ENCODE data around the gene KRTAP2-3. TPM values are rescaled to one million over a fixed set of nuclear protein-coding genes. Genes with fewer than 3 reads are reported as not detected.

Gene KRTAP2-3
- total and polyA plus RNA-seq, 8 donors: not detected

DNA sequence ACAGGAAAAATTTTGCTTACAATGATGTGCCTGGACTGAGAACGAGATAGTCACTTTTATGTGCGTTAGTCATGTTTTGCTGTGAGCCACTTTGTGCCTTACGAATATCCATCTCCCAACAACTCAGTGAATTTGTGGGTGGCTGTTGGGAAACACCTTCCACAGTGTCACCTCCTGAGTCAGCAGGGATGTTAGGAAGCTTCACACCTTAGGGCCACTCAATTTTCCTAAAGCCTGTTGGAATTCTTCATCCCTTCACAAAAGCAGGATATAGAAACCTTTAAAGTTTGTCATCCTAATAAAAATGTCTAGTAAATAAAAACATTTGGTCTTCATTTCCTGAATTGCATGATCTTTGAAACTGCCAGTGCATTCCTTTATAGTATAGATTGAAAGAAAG lies 46.7 kb downstream of the KRTAP2-3 start:
- no peak overlapping the region for H3K4me3 ChIP-seq
- intact Hi-C loops (cut with DNase I; ENCODE audit: low total_unique reads): no loop called here
- WGBS, 5 donors: 85 to 96% (median 86%) methylated on average over 3 of the region's 3 CpGs
- no peaks in the 10 kb centered on the region for H3K27me3 ChIP-seq
- no peaks in the 10 kb centered on the region for H3K4me1 ChIP-seq
- no peak for DNase-seq
- TF ChIP-seq POLR2A (IDR thresholded peaks at IDR 0.05) (no peak), EP300 (IDR thresholded peaks at IDR 0.05) (no peak), POLR2AphosphoS5 (IDR thresholded peaks at IDR 0.05) (no peak)
- TF ChIP-seq, protein P1, sequence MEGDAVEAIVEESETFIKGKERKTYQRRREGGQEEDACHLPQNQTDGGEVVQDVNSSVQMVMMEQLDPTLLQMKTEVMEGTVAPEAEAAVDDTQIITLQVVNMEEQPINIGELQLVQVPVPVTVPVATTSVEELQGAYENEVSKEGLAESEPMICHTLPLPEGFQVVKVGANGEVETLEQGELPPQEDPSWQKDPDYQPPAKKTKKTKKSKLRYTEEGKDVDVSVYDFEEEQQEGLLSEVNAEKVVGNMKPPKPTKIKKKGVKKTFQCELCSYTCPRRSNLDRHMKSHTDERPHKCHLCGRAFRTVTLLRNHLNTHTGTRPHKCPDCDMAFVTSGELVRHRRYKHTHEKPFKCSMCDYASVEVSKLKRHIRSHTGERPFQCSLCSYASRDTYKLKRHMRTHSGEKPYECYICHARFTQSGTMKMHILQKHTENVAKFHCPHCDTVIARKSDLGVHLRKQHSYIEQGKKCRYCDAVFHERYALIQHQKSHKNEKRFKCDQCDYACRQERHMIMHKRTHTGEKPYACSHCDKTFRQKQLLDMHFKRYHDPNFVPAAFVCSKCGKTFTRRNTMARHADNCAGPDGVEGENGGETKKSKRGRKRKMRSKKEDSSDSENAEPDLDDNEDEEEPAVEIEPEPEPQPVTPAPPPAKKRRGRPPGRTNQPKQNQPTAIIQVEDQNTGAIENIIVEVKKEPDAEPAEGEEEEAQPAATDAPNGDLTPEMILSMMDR (IDR thresholded peaks at IDR 0.05): no peak
- H3K9me3 ChIP-seq: no peaks in the 10 kb centered on the region
- H3K36me3 ChIP-seq: no peaks in the 10 kb centered on the region
- no peak overlapping the region for H3K27ac ChIP-seq

DNA sequence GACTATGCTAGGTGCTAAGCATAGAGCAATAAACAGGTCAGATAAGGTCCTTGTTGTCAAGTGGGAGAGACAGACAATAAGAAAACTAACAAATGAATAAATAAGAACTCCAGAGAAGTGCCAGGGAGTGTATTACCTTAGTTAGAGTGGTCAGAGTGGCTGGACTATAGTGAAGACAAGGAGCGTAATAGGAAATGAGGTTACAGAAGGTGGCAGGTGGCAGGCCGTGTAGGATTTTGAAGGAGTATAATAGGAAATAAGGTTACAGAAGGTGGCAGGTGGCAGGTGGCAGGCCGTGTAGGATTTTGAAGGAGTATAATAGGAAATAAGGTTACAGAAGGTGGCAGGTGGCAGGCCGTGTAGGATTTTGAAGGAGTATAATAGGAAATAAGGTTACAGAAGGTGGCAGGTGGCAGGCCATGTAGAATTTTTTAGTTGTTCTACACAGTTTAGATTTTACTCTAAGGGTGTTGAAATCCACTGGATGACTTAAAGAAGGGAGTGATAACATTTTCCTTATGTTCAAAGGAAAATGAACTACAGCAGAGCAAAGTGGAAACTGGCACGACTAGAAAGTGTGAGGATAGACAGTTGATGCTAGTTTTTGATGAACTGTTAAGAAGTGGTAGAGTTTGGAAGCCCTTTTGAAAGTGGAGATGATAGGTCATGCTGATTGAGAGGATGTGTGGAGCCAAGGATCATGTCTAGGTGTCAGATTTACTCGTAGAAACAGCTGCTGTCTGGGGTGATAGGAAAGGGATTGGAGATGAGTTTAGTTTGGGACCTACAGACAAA lies 47.4 kb downstream of the KRTAP2-3 start:
- WGBS, 5 donors: 73 to 85% (median 77%) methylated on average over 6 of the region's 6 CpGs
- H3K27ac ChIP-seq: no peak overlapping the region
- intact Hi-C loops (cut with DNase I; ENCODE audit: low total_unique reads): no loop called here
- no peaks in the 10 kb centered on the region for H3K36me3 ChIP-seq
- no peak for TF ChIP-seq EP300 (IDR thresholded peaks at IDR 0.05)
- TF ChIP-seq, protein P1 (IDR thresholded peaks at IDR 0.05): no peak
- no peak for TF ChIP-seq POLR2AphosphoS5 (IDR thresholded peaks at IDR 0.05)
- TF ChIP-seq POLR2A (IDR thresholded peaks at IDR 0.05): no peak
- H3K4me1 ChIP-seq: no peaks in the 10 kb centered on the region
- H3K4me3 ChIP-seq: no peak overlapping the region
- DNase-seq: no peak
- no peaks in the 10 kb centered on the region for H3K27me3 ChIP-seq
- no peaks in the 10 kb centered on the region for H3K9me3 ChIP-seq

DNA sequence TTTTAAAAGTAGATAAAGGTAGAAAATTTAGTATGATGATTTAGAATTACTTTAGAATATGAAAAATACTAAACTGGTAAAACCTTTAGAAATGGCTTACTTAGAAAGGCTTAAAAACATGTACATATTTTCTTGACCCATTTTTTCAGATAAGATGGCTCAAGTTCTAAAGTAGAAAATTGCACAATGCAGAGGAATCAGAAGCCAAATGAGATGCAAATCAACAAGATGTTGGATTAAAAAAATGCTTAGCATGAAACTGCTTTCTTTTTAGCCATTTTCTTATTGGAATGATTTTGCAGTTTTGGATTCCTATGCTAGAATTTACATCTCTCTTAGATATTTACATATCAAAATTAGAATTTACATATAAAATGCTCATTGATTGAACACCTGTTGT lies 49.5 kb downstream of the KRTAP2-3 start:
- no peaks in the 10 kb centered on the region for H3K4me1 ChIP-seq
- H3K4me3 ChIP-seq: no peak overlapping the region
- no peak for DNase-seq
- no peak overlapping the region for H3K27ac ChIP-seq
- H3K36me3 ChIP-seq: no peaks in the 10 kb centered on the region
- H3K9me3 ChIP-seq: no peaks in the 10 kb centered on the region
- intact Hi-C loops (cut with DNase I; ENCODE audit: low total_unique reads): no loop called here
- TF ChIP-seq, protein P1 (IDR thresholded peaks at IDR 0.05): no peak
- TF ChIP-seq EP300 (IDR thresholded peaks at IDR 0.05): no peak
- no peak for TF ChIP-seq POLR2AphosphoS5 (IDR thresholded peaks at IDR 0.05)
- H3K27me3 ChIP-seq: no peaks in the 10 kb centered on the region

DNA sequence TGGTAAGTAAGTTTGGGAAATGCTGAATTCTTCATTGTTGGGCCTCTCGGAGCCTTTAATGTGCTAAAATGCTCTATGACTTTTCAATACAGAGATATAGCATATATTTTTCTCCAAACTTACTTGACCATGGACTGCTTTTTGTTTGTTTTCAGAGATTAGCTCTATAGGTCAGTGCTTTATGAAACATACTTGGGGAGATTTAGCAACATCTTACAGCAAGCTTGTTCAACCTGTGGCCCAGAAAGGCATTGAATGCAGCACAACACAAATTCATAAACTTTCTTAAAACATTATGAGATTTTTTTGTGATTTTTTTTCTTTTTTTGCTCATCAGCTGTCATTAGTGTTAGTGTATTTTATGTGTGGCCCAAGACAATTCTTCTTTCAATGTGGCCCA lies 50.0 kb downstream of the KRTAP2-3 start:
- no peaks in the 10 kb centered on the region for H3K9me3 ChIP-seq
- no peaks in the 10 kb centered on the region for H3K27me3 ChIP-seq
- TF ChIP-seq POLR2AphosphoS5 (IDR thresholded peaks at IDR 0.05) (no peak), POLR2A (IDR thresholded peaks at IDR 0.05) (no peak), EP300 (IDR thresholded peaks at IDR 0.05) (no peak)
- TF ChIP-seq, protein P1 (IDR thresholded peaks at IDR 0.05): no peak
- no peaks in the 10 kb centered on the region for H3K4me1 ChIP-seq
- no peak overlapping the region for H3K27ac ChIP-seq
- intact Hi-C loops (cut with DNase I; ENCODE audit: low total_unique reads): no loop called here
- H3K36me3 ChIP-seq: no peaks in the 10 kb centered on the region
- H3K4me3 ChIP-seq: no peak overlapping the region
- no peak for DNase-seq
- WGBS, 5 donors: 58 to 76% (median 62%) methylated on average over 1 of the region's 1 CpG
